NT2/D1 (cell line): ENCODE results near the gene EXD3.

ENCODE experiments used
- SUZ12 ChIP-seq: IDR thresholded peaks from 2 replicates; pipeline ENCODE4 v1.6.1; 2011; ENCODE audit not compliant: insufficient read length, insufficient read depth; ENCODE audit errors: extremely low read depth
- YY1 ChIP-seq: IDR thresholded peaks from 2 replicates; pipeline ENCODE4 v1.6.1; 2011; ENCODE audit not compliant: insufficient read length, insufficient read depth
- ZNF274 ChIP-seq: IDR thresholded peaks from 2 replicates; pipeline ENCODE4 v1.6.1; 2011; ENCODE audit warnings: mild to moderate bottlenecking, low read depth, low read length

DNA sequence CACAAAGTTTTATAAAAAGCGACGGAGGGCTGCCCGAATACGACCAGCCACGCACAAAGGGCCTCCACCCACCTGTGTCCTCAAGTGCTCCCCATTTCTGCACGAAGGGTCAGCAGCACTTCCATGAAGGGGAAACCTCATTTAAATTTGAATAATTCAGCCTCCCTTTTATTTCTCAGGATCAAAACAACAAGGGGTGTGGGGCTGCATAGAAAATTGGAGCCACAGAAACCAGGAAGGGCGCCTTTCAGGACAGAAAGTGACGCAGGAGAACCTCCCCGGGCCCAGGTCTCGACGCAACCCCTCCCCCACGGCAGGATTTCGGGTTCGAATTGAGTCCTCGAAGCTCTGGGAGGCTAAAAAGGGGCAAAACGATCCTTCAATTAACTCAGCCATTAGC lies 123.0 kb downstream of the EXD3 start:
- no peak for TF ChIP-seq YY1
- no peak for TF ChIP-seq ZNF274
- no peak for TF ChIP-seq SUZ12
